ENCODE measurements around the gene POFUT1. TPM values are rescaled to one million over a fixed set of nuclear protein-coding genes. Genes with fewer than 3 reads are reported as not detected.
"Not testable (repeated sequence)": the region's sequence is repeated elsewhere in the genome, so short reads cannot be mapped to it uniquely, and the experiment has no call there.

The POFUT1 gene
- total RNA-seq, 4 donors from 2014 or later, result 28.8 to 42.4 (median 33.5) TPM

DNA sequence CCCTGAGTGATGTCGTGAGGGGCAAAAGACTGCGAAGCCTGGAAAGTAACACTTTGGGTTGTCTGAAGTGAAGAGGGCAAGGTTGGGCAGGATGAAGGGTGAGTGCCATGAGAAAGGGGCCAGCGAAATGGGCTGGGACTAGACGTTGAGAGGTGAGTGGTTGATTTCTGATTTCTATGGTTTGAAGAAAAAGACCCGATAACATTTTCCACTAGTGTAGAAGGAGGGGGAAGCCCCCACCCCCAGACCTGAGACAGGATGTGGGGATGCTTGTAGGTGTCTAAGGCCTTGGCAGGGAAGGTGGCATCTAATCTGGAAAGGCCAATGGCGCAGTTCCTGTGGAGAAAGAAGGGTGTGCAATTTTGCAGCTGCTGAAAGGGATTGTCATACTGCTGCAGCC is 44.5 kb downstream of the POFUT1 start:
- H3K4me1 ChIP-seq, result peaks cover 0 to 5% (median 0%) of the 10 kb centered on the region in 3 donors
- H3K27me3 ChIP-seq, result no peaks in the 10 kb centered on the region
- no peaks in the 10 kb centered on the region for H3K36me3 ChIP-seq
- WGBS, 2 donors (ENCODE audit: low coverage in 1 of 2), result 89 to 93% methylated on average over 3 to 5 of the region's 6 CpGs
- no peak overlapping the region for H3K4me3 ChIP-seq
- no peak overlapping the region for H3K27ac ChIP-seq
- ATAC-seq, result no peak
- no peak for TF ChIP-seq EP300 (IDR thresholded peaks at IDR 0.05)
- H3K9me3 ChIP-seq, result no peaks in the 10 kb centered on the region

DNA sequence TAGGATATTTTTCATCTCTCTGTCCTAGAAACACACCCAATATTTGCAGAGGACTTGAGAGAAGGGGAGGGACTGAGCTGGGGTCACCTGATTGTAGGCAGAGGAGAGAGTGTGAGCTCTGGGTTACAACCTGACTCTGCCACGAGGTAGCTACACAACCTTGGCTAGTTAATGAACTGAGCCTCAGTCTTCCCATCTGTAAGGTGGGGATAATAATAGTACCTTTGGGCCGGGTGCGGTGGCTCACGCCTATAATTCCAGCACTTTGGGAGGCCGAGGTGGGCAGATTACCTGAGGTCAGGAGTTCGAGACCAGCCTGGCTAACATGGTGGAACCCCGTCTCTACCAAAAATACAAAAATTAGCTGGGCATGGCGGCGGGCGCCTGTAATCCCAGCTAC is 53.3 kb downstream of the POFUT1 start:
- not testable (repeated sequence) for H3K27me3 ChIP-seq, H3K27ac ChIP-seq, H3K4me1 ChIP-seq, H3K4me3 ChIP-seq, H3K36me3 ChIP-seq, ATAC-seq, H3K9me3 ChIP-seq
- 91 to 92% methylated on average over 4 to 7 of the region's 10 CpGs for WGBS, 2 donors (ENCODE audit: low coverage in 1 of 2)

DNA sequence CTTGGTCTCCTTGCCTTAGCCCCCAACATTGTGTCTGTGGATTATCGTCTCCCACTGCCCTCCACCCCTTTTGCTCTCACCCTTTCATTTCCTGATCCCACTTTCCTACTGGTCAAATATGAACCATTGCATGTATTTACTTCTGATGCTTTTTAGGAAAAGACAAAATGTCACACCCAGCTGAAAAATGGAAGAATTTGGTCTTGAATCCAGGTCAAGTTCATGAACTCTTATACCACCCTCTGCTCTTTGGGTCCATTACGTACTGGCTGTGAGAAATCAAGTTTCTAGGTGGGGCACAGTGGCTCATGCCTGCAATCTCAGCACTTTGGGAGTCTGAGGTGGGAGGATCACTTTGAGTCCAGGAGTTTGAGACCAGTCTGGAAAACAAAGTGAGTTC is 54.0 kb downstream of the POFUT1 start:
- Histone ChIP-seq H3K27ac (no peak overlapping the region), H3K9me3 (no peaks in the 10 kb centered on the region), H3K27me3 (no peaks in the 10 kb centered on the region), H3K36me3 (no peaks in the 10 kb centered on the region), H3K4me1 (peaks cover 0 to 1% (median 0%) of the 10 kb centered on the region in 3 donors), H3K4me3 (no peak overlapping the region)
- no peak for ATAC-seq
- 68% methylated on average over 2 of the region's 2 CpGs; no CpG with 5 or more reads in 1 of the 2 donors for WGBS, 2 donors (ENCODE audit: low coverage in 1 of 2)
- TF ChIP-seq EP300 (IDR thresholded peaks at IDR 0.05) (no peak), POLR2A (IDR thresholded peaks at IDR 0.05) (no peak), POLR2AphosphoS5 (IDR thresholded peaks at IDR 0.05) (no peak)
- TF ChIP-seq, protein P1, sequence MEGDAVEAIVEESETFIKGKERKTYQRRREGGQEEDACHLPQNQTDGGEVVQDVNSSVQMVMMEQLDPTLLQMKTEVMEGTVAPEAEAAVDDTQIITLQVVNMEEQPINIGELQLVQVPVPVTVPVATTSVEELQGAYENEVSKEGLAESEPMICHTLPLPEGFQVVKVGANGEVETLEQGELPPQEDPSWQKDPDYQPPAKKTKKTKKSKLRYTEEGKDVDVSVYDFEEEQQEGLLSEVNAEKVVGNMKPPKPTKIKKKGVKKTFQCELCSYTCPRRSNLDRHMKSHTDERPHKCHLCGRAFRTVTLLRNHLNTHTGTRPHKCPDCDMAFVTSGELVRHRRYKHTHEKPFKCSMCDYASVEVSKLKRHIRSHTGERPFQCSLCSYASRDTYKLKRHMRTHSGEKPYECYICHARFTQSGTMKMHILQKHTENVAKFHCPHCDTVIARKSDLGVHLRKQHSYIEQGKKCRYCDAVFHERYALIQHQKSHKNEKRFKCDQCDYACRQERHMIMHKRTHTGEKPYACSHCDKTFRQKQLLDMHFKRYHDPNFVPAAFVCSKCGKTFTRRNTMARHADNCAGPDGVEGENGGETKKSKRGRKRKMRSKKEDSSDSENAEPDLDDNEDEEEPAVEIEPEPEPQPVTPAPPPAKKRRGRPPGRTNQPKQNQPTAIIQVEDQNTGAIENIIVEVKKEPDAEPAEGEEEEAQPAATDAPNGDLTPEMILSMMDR (IDR thresholded peaks at IDR 0.05), result no peak

DNA sequence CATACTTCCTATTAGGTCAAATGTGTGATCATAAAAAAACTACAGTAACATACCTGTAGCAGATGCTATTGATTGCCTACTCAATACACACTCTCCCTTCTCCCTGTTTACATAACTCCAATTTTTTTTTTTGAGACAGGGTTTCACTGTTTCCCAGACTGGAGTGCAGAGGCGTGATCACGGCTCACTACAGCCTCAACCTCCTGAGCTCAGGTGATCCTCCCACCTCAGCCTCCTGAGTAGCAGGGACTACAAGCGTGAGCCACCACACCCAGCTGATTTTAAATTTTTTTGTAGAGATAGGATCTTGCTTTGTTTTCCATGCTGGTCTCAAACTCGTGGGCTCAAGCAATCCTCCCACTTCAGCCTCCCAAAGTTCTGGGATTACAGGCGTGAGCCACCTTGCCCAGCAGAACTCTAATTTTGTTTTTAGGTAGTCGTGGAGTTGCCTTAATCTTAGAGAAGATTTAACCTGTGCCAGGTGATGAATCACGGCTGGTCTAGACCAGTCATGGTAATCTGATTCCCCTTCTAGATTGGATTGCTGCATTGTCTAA is 55.8 kb downstream of the POFUT1 start:
- no peak for ATAC-seq
- TF ChIP-seq, protein P1 (IDR thresholded peaks at IDR 0.05), result no peak
- no peak for TF ChIP-seq EP300 (IDR thresholded peaks at IDR 0.05)
- TF ChIP-seq POLR2A (IDR thresholded peaks at IDR 0.05), result no peak
- no peak for TF ChIP-seq POLR2AphosphoS5 (IDR thresholded peaks at IDR 0.05)
- no peak overlapping the region for H3K4me3 ChIP-seq
- no peaks in the 10 kb centered on the region for H3K36me3 ChIP-seq
- H3K4me1 ChIP-seq, result no peaks in the 10 kb centered on the region
- H3K9me3 ChIP-seq, result no peaks in the 10 kb centered on the region
- no peak overlapping the region for H3K27ac ChIP-seq
- H3K27me3 ChIP-seq, result no peaks in the 10 kb centered on the region
- 70 to 74% methylated on average over 6 to 7 of the region's 7 CpGs for WGBS, 2 donors (ENCODE audit: low coverage in 1 of 2)

DNA sequence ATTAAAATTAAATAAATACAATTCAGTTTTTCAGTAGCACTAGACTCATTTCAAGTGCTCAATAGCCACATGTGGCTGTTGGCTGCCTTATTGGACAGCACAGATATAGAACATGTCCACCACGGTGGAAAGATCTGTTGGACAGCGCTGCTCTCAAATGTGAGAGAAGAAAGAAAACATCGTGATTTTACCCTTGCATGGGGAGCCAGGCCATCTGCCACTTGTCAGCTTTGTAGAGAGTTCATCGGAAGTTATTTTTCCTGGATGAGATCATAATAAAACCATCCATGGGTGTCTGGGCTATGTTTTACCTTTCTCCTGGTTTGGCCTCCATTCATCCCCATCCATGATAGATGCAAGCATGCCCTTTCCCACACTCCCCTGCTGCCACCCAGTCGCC is 63.9 kb downstream of the POFUT1 start:
- Histone ChIP-seq H3K36me3 (no peaks in the 10 kb centered on the region), H3K9me3 (no peaks in the 10 kb centered on the region), H3K27me3 (peaks cover 5% of the 10 kb centered on the region), H3K27ac (no peak overlapping the region), H3K4me1 (peaks cover 0 to 1% (median 0%) of the 10 kb centered on the region in 3 donors), H3K4me3 (no peak overlapping the region)
- TF ChIP-seq EP300 (IDR thresholded peaks at IDR 0.05), result no peak
- no peak for TF ChIP-seq POLR2A (IDR thresholded peaks at IDR 0.05)
- no peak for TF ChIP-seq POLR2AphosphoS5 (IDR thresholded peaks at IDR 0.05)
- TF ChIP-seq, protein P1 (IDR thresholded peaks at IDR 0.05), result no peak
- WGBS, 2 donors (ENCODE audit: low coverage in 1 of 2), result 27 to 46% methylated on average over 5 of the region's 5 CpGs
- no peak for ATAC-seq

DNA sequence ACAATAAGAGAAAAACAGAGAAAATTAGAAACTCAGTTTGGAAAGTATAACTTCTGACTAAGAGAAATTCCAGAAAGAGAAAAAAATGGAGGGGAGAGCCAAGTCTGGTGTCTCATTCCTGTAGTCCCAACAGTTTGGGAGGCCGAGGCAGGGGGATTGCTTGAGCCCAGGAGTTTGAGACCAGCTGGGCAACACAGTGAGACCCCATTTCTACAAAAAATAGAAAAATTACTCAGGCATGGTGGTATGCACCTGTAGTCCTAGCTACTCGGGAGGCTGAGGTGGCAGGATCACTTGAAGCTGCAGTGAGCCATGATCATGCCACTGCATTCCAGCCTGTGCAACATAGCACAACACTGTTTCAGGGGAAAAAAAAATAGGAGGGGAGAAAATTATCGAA is 66.7 kb downstream of the POFUT1 start:
- no peaks in the 10 kb centered on the region for H3K9me3 ChIP-seq
- no peak overlapping the region for H3K4me3 ChIP-seq
- H3K27me3 ChIP-seq, result peaks cover 5% of the 10 kb centered on the region
- no peak for ATAC-seq
- H3K27ac ChIP-seq, result no peak overlapping the region
- no peak for TF ChIP-seq EP300 (IDR thresholded peaks at IDR 0.05)
- TF ChIP-seq, protein P1 (IDR thresholded peaks at IDR 0.05), result no peak
- no peak for TF ChIP-seq POLR2A (IDR thresholded peaks at IDR 0.05)
- TF ChIP-seq POLR2AphosphoS5 (IDR thresholded peaks at IDR 0.05), result no peak
- WGBS, 2 donors (ENCODE audit: low coverage in 1 of 2), result 79% methylated on average over 3 of the region's 3 CpGs; no CpG with 5 or more reads in 1 of the 2 donors
- no peaks in the 10 kb centered on the region for H3K36me3 ChIP-seq
- H3K4me1 ChIP-seq, result peaks cover 0 to 23% (median 9%) of the 10 kb centered on the region in 3 donors

DNA sequence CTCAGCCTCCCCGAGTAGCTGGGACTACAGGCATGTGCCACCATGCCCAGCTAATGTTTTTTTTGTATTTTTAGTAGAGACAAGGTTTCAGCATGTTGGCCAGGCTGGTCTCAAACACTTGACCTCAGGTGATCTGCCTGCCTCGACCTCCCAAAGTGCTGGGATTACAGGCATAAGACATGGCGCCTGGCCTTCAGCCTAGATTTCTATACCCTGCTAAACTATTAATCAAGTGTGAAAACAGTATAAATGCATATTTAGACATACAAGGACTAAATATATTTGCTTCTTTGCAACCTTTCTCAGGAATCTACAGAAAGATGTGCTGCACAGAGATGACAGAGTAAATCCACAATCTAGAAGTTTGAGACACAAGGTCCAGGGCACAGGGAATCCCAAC is 67.5 kb downstream of the POFUT1 start:
- not testable (repeated sequence) for H3K4me3 ChIP-seq, ATAC-seq, H3K36me3 ChIP-seq, H3K27me3 ChIP-seq, H3K9me3 ChIP-seq, H3K27ac ChIP-seq
- H3K4me1 ChIP-seq, result peaks cover 0 to 23% (median 9%) of the 10 kb centered on the region in 3 donors
- WGBS, 2 donors (ENCODE audit: low coverage in 1 of 2), result 87 to 100% methylated on average over 1 to 3 of the region's 3 CpGs

Data from gastroesophageal sphincter (tissue), 4 donors.